CD4-positive, alpha-beta T cell treated with Interleukin-4 for 4 hours (primary cell): ENCODE results near the gene ARFIP2.

Experiments used
- DNase-seq: peaks from one replicate; pipeline ENCODE4 v3.0.0-alpha.2; 2020

ARFIP2 gene

DNA sequence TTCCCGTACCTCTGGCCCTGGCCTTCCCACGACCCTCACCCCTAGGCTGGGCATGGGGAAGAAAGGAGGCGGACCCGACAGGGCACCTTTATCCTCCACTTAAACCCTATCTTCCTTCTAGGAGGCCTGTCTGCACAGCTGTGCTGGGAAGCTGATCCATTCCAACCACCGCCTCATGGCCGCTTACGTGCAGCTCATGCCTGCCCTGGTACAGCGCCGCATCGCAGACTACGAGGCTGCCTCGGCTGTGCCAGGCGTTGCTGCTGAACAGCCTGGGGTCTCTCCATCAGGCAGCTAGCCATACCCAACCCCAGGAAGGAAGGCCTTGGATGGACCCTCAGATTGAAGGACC, 769 bp upstream of the ARFIP2 start:
- no peak for DNase-seq

DNA sequence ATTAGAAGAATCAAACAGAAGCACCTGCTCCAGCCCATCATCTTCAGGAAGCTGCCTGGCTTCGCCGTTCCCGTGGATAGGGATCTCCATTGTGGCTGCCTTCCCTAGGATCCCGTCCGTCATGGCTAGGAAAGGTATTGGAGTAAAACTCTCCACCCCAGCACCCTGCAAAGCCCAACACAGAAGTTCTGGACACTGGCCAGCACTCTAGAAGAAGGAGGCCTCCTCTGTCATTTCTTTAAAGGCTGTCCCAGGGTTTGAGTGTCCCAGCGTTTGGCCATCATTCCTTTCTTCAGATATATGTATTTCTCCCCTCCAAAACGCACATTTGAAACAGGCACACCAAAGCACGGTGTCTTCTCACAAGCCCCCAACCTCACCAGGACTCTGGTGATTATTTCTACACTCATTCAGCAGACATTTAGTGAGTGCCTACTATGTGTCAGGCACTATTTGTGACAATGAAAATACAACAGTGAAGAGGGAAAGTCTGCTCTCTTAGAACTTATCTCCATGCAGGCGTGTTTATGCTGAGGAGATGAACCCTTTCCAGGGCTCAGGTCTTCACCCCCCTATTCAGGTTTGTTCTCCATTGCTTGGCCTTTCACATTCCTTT, 724 bp downstream of the ARFIP2 start:
- DNase-seq = no peak

DNA sequence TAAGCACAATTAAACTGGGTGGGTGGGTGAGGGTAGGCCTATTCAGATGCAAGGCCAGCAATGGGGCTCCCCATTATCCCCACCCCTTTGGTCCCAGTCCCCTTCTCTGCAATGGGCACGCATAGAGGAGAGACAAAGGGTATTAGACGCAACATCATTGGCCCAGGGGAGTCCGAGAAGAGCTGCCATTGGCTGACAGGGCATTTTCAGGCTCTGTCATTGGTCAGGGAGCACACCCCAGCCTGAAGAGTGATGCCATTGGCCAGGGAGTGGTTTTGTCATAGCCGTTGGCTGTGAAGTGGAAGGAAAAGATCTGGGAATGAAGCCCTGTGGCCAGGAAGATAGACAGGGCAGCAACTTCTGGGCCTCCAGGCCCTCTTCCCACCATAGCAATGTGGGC, 4.6 kb downstream of the ARFIP2 start:
- no peak for DNase-seq

DNA sequence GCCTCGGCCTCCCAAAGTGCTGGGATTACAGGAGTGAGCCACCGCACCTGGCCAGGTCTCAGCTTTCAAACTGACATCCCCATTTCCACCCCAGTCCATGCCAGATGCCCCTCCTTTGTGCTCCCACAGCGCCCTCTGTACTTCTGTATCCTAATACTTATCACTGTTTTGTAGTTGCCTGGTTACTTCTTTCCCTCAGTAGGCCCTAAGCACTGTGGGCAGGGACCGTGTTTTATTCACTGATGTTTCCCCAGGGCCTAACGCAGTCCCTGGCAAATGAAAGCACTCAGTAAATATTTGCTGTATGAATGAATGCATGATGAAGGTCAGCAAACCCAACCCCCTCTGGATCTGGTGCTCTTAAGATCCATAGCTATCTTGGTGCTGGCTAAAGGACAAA, 5.2 kb downstream of the ARFIP2 start:
- no peak for DNase-seq

DNA sequence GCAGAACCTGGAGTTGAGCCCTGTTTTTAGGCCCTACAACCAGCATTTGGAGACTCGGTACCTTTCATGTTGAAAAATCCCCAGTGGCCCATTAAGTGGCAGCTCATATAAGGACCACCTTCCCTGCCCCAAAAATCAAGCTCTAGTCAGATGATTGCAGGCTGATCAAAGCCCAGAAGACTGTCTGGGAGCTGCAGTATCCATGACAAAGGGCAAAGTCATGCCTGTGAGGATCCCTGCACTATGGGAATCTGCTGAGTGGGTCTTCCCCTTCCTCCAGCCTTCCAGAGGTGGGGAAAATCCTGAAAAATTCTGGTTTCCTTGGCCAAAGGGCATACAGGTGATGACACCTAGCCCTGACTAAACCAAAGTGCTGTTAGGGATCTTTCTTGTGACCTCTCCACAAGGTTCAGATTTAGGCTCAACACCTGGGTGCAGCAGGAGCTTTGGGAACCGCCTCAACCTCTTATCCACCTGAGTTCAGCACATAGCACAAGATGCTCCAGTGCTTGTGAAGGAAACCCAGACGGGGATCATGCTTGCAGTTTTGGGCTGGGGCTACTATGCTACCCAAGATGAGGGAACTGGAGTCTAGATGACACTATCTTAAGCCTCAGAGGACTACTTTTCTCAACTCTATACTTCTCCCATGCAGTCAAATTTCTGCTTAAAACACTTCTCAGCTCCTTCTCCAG, 6.2 kb downstream of the ARFIP2 start:
- DNase-seq = no peak

DNA sequence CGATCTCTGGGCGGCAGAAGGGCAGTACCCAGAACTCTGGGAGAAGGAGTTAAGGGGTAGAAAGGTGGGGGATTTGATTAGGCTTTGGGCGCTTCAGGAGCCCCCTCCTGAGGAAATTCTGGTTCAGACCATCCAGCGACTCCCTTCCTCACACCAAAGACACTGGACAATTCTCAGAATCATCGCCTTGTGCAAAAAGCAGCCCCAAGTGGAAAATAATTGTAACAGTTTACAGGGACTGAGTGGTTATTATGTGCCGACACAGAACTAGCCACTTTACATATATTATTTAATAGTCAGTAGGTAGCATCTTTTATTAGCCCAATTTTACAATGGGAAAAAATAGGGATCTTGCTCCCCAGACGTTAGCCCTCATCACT, 6.7 kb downstream of the ARFIP2 start:
- no peak for DNase-seq

DNA sequence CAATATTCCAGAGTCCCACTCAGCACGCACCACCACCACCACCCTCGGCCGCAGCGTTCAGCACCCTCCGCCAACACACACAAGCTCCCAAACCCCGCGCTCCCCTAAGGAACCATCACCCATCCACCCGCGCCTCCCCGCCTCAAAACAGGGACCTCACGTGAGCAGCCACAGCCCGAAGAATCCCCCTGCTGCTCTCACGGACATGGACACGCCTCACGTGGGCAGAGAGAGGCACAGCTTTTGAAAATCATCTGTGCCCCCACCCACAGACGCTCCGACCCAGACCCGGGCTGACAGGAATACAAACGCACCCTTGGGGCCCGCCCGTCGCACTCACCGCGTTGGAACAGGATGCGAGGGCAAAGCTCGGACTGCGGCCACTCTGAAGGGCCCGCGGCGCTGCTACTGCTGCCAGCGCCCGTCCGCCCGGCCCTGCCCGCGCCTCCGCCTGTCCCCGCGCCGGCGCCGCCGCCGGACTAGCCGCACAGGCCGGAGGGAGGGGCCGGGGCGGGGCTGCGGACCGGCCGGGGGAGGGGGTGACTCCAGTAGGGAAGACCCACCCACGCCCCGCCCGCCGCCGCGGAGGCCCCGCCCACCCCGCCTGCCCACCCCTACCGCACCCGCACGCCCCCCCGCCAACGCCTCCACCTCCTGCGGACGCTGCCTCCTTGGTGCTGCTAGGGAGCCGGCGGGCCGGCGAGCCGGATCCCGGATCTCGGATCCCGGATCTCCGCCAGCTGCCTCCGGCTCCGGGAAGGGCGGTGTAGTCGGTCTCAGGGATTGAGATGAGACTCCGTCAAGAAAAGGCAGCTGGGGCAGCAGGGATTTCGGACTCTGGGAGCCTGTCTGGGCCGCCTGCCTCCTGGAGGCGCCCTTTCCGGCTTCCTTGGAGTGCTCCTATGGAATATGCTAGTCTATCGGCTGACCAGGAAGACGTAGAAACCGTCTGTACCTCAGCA, 7.4 kb downstream of the ARFIP2 start, which contains the start of gene TRIM3:
Gene TRIM3, minus strand, starts transcription at position 491 of the 962 bp plus-strand sequence. CDS start 8,246 bp downstream, outside the sequence.
- DNase-seq = peak; percentile 66

DNA sequence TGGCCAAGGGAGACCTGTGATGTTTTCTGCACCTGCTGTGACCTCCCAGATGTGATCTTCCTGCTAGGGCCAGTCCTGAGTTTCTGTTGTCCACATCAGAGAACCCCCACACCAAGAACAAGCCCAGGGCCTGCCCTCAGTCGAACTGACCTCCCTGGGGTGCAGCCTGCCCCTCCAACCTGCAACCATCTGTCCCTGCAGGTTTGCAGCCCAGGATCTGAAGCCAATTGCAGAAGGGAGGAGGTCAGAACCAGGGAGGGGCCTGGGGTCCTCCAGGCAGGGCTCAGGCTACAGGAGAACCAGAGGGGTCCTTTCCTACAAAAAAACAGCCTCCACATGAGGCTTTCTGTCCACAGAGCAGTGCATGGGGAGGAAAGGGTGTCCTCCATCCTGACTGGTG, 8.2 kb downstream of the ARFIP2 start:
- no peak for DNase-seq

DNA sequence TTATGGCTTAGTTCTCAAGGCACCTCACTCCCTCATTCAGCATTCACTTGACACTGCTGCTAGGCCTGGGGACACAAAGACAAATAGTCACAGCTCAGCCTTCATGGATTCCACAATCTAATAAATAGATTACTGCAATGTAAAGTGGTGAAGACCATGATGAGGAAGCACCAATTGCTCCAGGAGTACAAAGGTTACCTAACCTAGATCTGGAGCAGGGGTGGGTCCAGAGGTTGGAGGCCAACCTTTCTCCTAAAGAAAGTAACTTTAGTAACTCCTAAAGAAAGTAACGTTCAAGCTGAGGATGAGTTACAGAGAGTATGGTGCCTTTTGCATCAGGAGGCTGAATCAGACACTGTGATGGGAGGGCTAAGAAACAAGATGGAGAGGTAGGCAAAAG, 11.5 kb downstream of the ARFIP2 start:
- DNase-seq = no peak

DNA sequence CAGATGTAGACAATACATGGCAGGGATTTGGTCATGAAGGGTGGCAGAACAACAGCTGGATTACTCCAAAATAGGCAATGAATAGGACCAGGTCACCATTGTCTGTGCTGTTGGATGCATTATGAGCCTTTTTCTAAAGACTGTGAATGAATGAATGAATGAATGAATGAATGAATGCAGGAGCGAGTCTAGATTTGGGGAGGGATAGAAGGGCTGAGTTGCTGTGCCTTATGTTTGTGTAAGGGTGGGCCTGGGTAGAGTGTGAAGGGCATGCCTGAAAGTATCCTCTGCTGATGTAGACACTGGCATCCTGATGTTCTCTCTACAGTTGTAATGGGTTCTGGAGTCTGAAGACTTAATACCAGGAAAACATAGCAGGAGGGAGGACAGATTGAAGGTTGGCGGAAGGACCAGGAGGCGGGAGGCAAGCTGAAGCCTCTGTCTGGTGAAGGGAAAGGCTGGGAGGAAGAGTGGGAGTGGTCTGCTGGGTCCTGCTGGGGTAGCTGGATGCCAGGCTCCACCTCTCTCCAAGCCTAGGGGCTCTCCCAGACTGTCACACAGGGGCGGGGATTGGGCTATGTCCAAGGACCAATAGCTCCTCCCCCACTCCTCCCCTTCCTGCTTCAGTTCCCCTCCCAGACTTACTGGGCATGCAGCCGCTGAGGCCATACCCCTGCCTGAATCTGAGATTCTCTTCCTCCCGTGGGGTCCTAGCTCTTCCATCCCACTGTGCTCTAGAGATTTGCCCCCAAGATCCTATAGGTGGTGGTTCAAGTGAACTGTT, 12.2 kb downstream of the ARFIP2 start:
- DNase-seq = no peak

DNA sequence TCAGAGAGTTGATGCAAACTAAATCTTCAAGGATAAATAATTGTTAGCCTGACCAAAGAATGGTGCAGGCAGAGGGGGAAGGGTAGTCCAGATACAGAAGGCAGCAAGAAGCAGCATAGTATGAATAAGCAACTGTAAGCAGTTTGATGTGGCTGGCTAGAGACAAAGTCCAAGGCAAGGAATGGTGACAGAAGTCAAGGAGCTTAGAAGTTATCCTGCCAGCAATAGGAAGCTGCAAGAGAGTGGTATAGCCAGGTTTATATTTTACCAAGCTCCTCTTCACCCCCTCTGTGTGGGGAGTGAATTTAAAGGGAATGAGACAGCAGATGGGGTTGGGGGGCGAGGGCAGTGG, 22.1 kb downstream of the ARFIP2 start:
- DNase-seq = no peak

DNA sequence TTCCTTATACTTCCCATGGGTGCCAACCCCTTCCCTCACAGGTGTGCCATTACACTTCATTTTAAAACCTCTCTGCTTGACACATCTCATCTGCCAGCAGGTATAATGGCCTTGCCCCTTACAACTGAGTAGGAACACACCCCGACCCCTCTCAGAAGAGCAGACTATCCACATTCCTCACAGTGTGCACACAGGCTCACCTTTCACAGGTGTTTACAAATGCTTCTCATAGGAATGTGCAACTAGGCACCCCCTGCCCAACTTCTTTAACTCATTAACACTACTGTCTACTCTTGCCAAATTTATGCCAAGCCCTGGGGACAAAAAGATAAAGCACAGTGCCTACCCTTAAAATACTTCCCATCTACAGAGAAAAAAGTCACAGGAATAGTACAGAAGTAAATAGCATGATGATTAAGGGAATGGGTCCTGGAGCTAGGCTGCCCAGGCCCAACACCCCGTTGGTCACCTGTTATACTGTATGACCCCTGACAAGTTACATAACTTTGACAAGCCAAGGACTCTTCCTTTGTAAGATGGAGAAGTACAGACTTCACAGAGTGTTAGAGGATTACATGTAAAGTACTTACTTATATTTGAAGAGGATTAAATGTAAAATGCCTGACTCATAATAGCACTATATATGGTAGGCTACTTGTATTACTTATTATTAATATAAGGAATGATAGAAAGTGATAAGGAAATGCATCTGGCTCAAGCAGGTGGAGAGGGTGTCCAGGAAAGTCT, 22.6 kb downstream of the ARFIP2 start:
- DNase-seq = no peak

DNA sequence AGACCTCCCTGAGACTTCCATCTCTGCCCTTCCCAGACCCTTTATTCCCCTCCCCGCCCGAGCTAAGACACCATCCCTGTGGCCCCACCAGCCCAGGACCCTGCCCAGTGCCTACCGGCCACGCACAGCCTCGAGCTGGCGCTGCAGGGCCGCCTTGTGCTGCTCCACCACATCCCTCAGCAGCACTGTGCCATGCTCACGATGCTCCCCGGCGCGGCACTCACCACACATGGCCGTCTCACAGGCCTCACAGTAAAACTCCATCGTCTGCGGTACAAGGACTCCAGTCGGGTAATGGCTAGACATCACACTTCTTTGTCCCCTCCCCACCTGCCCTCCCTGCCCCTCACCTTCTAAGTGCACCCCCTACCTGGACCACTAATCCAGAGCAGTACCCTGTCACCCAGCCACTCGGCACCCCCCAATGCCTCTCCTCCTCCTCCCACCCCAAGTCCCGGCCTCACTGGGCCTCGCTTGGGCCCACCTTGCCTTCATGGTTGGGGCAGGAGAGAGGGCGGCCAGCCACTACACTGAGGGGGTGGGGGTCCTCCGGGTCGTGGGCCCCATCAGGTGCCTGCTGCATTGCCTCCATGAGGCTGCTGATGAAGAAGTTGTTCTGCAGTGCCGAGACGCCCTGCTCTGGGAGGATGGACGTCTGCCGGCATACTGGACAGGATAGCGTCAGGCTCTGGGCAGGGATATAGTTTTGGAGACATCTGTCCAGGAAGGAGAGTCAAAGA, 23.4 kb downstream of the ARFIP2 start:
- DNase-seq = no peak

DNA sequence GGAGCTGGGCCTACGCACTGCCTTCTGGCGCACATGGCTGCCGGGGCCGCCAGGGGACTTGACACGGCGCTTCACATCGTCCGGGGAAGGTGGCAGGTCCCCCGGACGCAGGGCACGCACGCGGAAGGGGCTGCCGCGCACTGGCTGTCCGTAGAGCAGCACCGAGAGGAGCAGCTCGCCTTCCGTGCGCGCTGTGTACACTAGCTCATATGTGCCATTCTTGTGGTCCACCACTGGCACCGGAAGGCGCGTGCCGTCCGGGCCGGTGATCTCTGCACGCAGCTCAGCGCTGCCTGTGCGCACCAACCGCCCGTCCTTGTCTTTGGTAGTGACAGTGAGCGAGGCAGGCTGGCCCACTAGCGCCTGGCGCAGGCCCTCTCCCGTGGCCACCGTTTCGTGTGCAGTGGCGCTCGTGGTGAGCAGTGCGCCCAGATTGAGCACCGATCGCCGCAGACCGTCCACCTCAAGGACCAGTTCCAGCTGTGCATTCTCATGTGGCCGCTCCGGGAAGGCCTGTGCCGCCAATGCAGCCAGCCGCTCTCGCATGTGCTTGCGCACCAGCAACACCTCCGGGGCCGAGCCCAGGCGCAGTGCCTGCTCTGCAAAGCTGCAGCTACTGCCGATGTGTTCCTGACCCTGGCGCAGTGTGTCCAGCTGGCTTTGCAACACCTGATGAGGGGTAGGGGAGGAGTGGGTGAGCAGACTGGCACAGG, 24.6 kb downstream of the ARFIP2 start:
- DNase-seq = no peak

DNA sequence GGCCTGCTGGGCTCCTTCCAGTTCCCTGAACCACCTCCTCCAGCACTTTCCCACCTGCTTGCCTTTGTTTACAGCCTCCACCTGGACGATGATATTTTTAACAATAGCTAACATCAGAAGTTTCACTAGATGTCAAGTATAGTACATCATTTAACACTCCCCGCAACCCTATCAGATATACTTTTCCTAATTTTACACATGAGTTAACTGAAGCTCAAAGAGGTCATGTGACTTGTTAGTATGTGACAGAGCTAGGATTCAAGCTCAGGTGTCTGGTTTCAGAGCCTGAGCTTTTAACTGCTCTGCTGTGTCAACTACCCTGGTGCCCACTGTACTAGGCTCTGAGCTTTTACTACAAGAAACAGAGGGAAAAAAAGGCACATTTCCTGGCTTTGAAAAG, 26.1 kb downstream of the ARFIP2 start:
- no peak for DNase-seq

DNA sequence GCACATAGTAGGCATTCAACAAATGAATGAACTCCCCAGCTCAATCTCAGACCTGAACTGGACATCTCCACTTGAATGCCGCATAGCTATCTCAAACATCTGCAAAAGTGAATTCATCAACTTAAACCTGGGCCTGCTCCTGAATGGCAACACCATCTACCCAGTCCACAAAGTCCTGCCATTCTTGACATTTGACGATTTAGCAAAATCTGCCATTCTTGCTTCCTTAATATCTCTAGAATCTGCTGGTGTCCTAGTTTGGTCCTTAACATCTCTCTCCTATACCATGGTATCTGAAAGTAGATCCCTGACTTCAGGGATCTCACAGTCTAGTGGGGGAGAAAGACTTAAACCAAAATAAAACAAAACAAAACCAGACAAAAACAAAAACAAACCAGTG, 28.0 kb downstream of the ARFIP2 start:
- no peak for DNase-seq

DNA sequence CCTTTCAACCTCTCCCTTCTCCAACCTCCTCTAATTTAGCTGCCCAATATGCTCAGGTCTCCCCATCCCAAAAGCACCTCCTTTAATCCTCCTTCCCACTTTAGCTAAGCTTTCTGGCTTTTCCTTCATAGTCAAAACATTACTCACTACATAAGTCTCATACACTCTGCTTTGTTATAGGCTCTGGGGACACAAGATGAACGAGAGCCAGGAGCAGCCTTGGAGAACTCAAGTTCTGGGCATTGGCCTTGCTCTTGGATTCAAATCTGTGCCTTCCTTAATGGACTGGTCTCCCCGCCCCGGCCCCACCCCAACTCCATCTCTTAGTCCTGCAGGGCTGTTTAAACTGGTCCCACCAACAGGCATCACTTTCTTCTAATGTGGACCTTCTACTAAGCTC, 28.9 kb downstream of the ARFIP2 start:
- no peak for DNase-seq

DNA sequence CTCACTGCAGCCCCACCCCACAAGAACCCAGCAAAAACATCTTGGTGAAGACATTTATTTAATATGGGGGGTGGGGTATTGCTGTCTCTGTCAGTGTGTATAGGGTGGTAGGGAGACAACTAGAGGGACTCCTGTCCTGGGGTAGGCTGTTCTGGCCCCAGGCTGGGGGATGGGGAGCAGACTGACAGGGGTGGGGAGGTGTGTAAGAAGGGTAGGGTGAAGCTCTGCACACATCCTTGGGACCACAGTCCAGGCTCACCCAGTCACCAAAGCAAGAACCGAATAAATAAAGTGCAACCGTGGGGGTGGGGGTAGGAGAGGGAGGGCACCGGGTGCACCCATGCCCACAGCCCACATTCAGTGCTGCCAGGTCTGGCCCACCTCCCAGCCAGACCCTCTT, 32.6 kb downstream of the ARFIP2 start:
- no peak for DNase-seq

DNA sequence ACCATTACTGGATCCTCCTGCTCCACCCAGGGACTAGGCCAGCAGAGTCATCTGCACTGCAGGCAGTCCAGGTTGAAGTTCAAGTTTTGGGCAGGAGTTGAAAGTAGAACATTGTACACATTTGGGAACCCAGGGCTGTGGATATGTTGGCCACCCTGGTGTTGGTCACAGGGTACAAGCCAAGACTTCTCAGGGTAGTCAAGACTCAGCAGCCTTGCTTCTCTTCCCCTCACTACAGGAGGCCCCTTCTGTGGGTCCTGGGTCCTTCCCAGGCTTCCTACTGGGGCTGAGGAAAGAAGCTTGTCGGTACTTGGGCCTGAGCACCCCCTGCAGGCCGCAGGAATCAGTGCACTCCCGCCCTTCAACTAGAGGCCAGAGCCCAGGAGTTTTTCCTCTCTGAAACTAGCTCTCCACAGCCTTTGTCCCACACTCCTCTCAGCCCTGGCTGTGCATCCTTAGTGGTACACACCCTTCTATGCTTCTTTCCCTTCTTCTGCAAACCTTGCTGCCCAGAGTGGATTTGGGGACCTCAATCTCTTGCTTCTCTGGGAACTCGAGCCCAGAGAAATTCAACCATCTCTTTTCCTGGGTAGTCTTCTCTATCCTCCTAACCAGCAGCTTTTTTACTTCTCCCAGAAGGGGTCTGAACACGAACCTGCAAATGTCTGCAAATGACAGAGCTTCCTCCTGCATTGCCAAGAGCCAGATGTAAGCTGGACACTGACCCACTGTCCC, 37.7 kb downstream of the ARFIP2 start:
- DNase-seq = peak; percentile 54

DNA sequence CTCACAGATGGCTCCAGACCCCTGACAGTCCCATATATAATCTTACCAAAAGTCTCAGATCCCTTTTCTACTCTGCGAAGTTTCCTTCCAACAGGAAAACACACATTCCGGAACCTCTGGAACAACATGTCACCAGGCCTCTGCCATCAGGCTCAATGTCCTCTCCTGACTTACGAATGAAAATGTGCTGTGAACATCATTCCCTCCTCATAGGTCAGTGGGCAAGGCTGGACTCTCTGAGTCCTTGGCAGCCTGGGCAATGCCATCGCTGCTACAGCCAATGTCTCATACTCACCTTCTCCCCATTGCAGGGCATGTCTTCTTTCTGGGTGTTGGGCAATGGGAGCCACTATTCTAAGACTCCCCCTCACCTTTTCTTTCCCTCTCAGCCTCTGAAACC, 38.7 kb downstream of the ARFIP2 start:
- DNase-seq = no peak
